ENCODE results near the gene SPI1.

SPI1 gene

GRCh38 chr11:47406896-47407745 lies 28.8 kb upstream of the SPI1 start:
- DNase-seq (ENCODE audit: low spot score), result no peak

GRCh38 chr11:47403571-47403970 lies 25.2 kb upstream of the SPI1 start:
- DNase-seq (ENCODE audit: low spot score), result no peak

GRCh38 chr11:47403135-47403534 lies 24.8 kb upstream of the SPI1 start:
- DNase-seq (ENCODE audit: low spot score), result no peak

GRCh38 chr11:47400768-47401279 lies 22.5 kb upstream of the SPI1 start:
- DNase-seq (ENCODE audit: low spot score), result no peak

GRCh38 chr11:47399860-47400767 lies 21.8 kb upstream of the SPI1 start:
- DNase-seq (ENCODE audit: low spot score), result peak; percentile 32

GRCh38 chr11:47398551-47398950 lies 20.2 kb upstream of the SPI1 start:
- DNase-seq (ENCODE audit: low spot score), result no peak

- DNase-seq (ENCODE audit: low spot score), result no peak
Measured at GRCh38 chr11:47398011-47398410, 19.7 kb upstream of the SPI1 start.

- no peak for DNase-seq (ENCODE audit: low spot score)
Measured at GRCh38 chr11:47396049-47396320, 17.6 kb upstream of the SPI1 start.

- no peak for DNase-seq (ENCODE audit: low spot score)
Measured at GRCh38 chr11:47395223-47396048, 17.1 kb upstream of the SPI1 start.

- DNase-seq (ENCODE audit: low spot score), result no peak
Measured at GRCh38 chr11:47394322-47395222, 16.2 kb upstream of the SPI1 start.

- DNase-seq (ENCODE audit: low spot score), result no peak
Measured at GRCh38 chr11:47394050-47394321, 15.6 kb upstream of the SPI1 start.

- peak; percentile 81 for DNase-seq (ENCODE audit: low spot score)
Measured at GRCh38 chr11:47393163-47394049, 15.1 kb upstream of the SPI1 start.

GRCh38 chr11:47392546-47393162 lies 14.3 kb upstream of the SPI1 start:
- DNase-seq (ENCODE audit: low spot score), result no peak

- DNase-seq (ENCODE audit: low spot score), result no peak
Measured at GRCh38 chr11:47391711-47392432, 13.5 kb upstream of the SPI1 start.

- no peak for DNase-seq (ENCODE audit: low spot score)
Measured at GRCh38 chr11:47391077-47391583, 12.8 kb upstream of the SPI1 start.

- no peak for DNase-seq (ENCODE audit: low spot score)
Measured at GRCh38 chr11:47390422-47390760, 12.0 kb upstream of the SPI1 start.

GRCh38 chr11:47389577-47390421 lies 11.5 kb upstream of the SPI1 start:
- DNase-seq (ENCODE audit: low spot score), result no peak
